ENCODE data around the gene NUP210. TPM values are rescaled to one million over a fixed set of nuclear protein-coding genes. Genes with fewer than 3 reads are reported as not detected.

The NUP210 gene
- total and polyA plus RNA-seq, 2 of the 13 experiments (the other 11 are each of a cell fraction or from before 2014, with no cell fraction given) = 31.6 to 35.2 TPM

DNA sequence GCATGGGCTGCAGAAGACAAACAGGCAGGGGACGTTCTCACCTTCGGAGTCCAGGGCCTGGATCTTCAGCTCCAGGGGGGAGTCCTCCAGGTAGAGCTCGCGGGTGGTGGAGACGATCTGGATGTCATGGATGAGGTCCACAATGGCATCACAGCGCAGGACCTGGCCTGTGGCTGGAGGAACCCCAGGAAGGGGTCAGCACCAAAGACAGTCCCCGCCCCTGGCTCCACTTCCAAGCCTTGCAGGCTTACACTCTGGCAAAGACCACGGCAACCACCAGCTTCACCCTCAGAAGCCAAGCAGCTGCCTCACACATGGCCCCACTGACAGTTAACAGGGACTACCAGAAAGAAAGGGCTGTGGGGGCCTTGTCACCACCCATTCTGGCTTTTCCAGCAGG lies 22.8 kb downstream of the NUP210 start:
- Histone ChIP-seq H3K36me3 (replicated peaks in 1 of 2; ENCODE audit: control insufficient read depth in 1 of 2, insufficient read depth in 2 of 2, low read length in 2 of 2) (peaks cover 26 to 50% of the 10 kb centered on the region in 2 experiments), H4K20me1 (ENCODE audit: insufficient read depth, low read length) (no peaks in the 10 kb centered on the region), H3K4me1 (ENCODE audit: insufficient read depth, low read length) (peaks cover 34% of the 10 kb centered on the region), H3K4me2 (ENCODE audit: low read depth, low read length) (no peak overlapping the region), H3K9me3 (ENCODE audit: low read length) (no peaks in the 10 kb centered on the region), H3K4me3 (replicated peaks in 1 of 3; ENCODE audit: insufficient read depth in 1 of 3, low read depth in 2 of 3, low read length in 3 of 3) (no peak overlapping the region), H3K79me2 (ENCODE audit: insufficient read depth, low read length) (peaks cover 16% of the 10 kb centered on the region), H3K9ac (ENCODE audit: insufficient read depth, low read depth, low read length) (no peak overlapping the region), H3K27me3 (ENCODE audit: control insufficient read depth in 1 of 2, insufficient read depth in 2 of 2, low read length in 2 of 2) (no peaks in the 10 kb centered on the region), H2AFZ (ENCODE audit: low read length) (no peak overlapping the region), H3K27ac (ENCODE audit: extremely low read length, insufficient read depth, low read length) (no peak overlapping the region)
- WGBS (ENCODE audit: low lambda C conversion rate) = 89% methylated on average over 6 of the region's 8 CpGs
- intact Hi-C loops (cut with micrococcal nuclease; ENCODE audit: unreplicated experiment) (no loop called here), in situ Hi-C loops (cut with HindIII; ENCODE audit: extremely low pct_ligation_motif_present, low pct_unique_long_range_greater_than_20kb) (no loop called here)
- FAIRE-seq (no peak), ATAC-seq (no peak), DNase-seq (ENCODE audit: low spot score) (no peak)
- TF ChIP-seq ZNF781 (CRISPR knock-in tag; IDR thresholded peaks at IDR 0.05; ENCODE audit: borderline replicate concordance, not compliant biosample characterization) (no peak), ZNF569 (CRISPR knock-in tag; IDR thresholded peaks at IDR 0.05; ENCODE audit: borderline replicate concordance) (no peak), MYNN (CRISPR knock-in tag; IDR thresholded peaks at IDR 0.05; ENCODE audit: low read depth) (no peak), IKZF4 (CRISPR knock-in tag; IDR thresholded peaks at IDR 0.05; ENCODE audit: borderline replicate concordance, low read depth, not compliant biosample characterization) (no peak), E2F2 (CRISPR knock-in tag; IDR thresholded peaks at IDR 0.05; ENCODE audit: borderline replicate concordance) (no peak), ZNF816 (CRISPR knock-in tag; IDR thresholded peaks at IDR 0.05; ENCODE audit: borderline replicate concordance) (no peak), GPBP1L1 (CRISPR knock-in tag; IDR thresholded peaks at IDR 0.05) (no peak)
- TF ChIP-seq, protein P1, sequence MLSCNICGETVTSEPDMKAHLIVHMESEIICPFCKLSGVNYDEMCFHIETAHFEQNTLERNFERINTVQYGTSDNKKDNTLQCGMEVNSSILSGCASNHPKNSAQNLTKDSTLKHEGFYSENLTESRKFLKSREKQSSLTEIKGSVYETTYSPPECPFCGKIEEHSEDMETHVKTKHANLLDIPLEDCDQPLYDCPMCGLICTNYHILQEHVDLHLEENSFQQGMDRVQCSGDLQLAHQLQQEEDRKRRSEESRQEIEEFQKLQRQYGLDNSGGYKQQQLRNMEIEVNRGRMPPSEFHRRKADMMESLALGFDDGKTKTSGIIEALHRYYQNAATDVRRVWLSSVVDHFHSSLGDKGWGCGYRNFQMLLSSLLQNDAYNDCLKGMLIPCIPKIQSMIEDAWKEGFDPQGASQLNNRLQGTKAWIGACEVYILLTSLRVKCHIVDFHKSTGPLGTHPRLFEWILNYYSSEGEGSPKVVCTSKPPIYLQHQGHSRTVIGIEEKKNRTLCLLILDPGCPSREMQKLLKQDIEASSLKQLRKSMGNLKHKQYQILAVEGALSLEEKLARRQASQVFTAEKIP (CRISPR knock-in tag; IDR thresholded peaks at IDR 0.05; ENCODE audit: borderline replicate concordance) = no peak
- TF ChIP-seq, protein P2, sequence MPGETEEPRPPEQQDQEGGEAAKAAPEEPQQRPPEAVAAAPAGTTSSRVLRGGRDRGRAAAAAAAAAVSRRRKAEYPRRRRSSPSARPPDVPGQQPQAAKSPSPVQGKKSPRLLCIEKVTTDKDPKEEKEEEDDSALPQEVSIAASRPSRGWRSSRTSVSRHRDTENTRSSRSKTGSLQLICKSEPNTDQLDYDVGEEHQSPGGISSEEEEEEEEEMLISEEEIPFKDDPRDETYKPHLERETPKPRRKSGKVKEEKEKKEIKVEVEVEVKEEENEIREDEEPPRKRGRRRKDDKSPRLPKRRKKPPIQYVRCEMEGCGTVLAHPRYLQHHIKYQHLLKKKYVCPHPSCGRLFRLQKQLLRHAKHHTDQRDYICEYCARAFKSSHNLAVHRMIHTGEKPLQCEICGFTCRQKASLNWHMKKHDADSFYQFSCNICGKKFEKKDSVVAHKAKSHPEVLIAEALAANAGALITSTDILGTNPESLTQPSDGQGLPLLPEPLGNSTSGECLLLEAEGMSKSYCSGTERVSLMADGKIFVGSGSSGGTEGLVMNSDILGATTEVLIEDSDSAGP (CRISPR knock-in tag; IDR thresholded peaks at IDR 0.05; ENCODE audit: borderline replicate concordance) = no peak
- CTCF ChIA-PET (ENCODE audit: low intra/inter-chr PET ratio, low total read pairs) = no interaction called here
- no TSS peak for BruUV-seq (replicated peaks)
- POLR2A ChIA-PET = no interaction called here

Data from HepG2 (cell line).